ENCODE data around the gene PRDM16. TPM values are rescaled to one million over a fixed set of nuclear protein-coding genes. Genes with fewer than 3 reads are reported as not detected.

Gene PRDM16
- total and polyA plus RNA-seq, 2 experiments from 2014 or later: 0.14 to 0.16 TPM

GRCh38 chr1:3096345-3096744, 27.3 kb downstream of the PRDM16 start:
- ATAC-seq: no peak

More at GRCh38 chr1:3096345-3096744, 27.3 kb downstream of the PRDM16 start:
- no peaks in the 10 kb centered on the region for H3K36me3 ChIP-seq (ENCODE audit: insufficient read depth)
- no peaks in the 10 kb centered on the region for H3K9me3 Mint-ChIP-seq
- no peaks in the 10 kb centered on the region for H3K79me2 ChIP-seq (replicated peaks; ENCODE audit: insufficient read depth)
- no peaks in the 10 kb centered on the region for H3K27me3 ChIP-seq (ENCODE audit: insufficient read depth)
- no peak overlapping the region for H3K27ac ChIP-seq (ENCODE audit: low read depth)
- no peak overlapping the region for H3K4me3 ChIP-seq
- H3K27ac Mint-ChIP-seq: no peak overlapping the region
- H4K20me1 ChIP-seq (replicated peaks; ENCODE audit: insufficient read depth): no peaks in the 10 kb centered on the region
- H3K4me1 ChIP-seq (ENCODE audit: insufficient read depth): no peaks in the 10 kb centered on the region
- H3K4me2 ChIP-seq: no peak overlapping the region
- H3F3A ChIP-seq (replicated peaks; ENCODE audit: low read depth): no peaks in the 10 kb centered on the region
- DNase-seq (ENCODE audit: low spot score): no peak
- no peak overlapping the region for H3K4me3 Mint-ChIP-seq
- H3K36me3 Mint-ChIP-seq (ENCODE audit: low read depth): no peaks in the 10 kb centered on the region
- TF ChIP-seq POLR2AphosphoS5 (IDR thresholded peaks at IDR 0.05; ENCODE audit: low read depth) (no peak), ZNF331 (CRISPR knock-in tag; IDR thresholded peaks at IDR 0.05; ENCODE audit: low read depth) (no peak), REST (IDR thresholded peaks at IDR 0.05; ENCODE audit: unreplicated experiment) (no peak), STAT1 (IDR thresholded peaks at IDR 0.05; ENCODE audit: unreplicated experiment) (no peak), ETS1 (IDR thresholded peaks at IDR 0.05) (no peak), ZNF462 (CRISPR knock-in tag; IDR thresholded peaks at IDR 0.05) (no peak), EZH2 (IDR thresholded peaks at IDR 0.05; ENCODE audit: low read depth, unreplicated experiment) (no peak), CTCF (conservative IDR thresholded peaks at IDR 0.05; ENCODE audit: low read depth in 2 of 2) (no peak), EZH2phosphoT487 (IDR thresholded peaks at IDR 0.05; ENCODE audit: unreplicated experiment) (no peak), ZNF114 (CRISPR knock-in tag; IDR thresholded peaks at IDR 0.05) (no peak), JUNB (IDR thresholded peaks at IDR 0.05; ENCODE audit: unreplicated experiment) (no peak), NANOG (IDR thresholded peaks at IDR 0.05; ENCODE audit: borderline replicate concordance) (no peak), CREB1 (CRISPR knock-in tag; IDR thresholded peaks at IDR 0.05; ENCODE audit: low read depth) (no peak)
- no peak overlapping the region for H2AFZ ChIP-seq
- no peaks in the 10 kb centered on the region for H3K9me2 ChIP-seq (ENCODE audit: insufficient read depth)
- no peaks in the 10 kb centered on the region for H3K4me1 Mint-ChIP-seq
- H3K27me3 Mint-ChIP-seq (ENCODE audit: insufficient read depth, low read depth, poor library complexity): peaks cover 3% of the 10 kb centered on the region

Data from GM23338 (cell line).